Liver (tissue), 9 donors: ENCODE measurements around the gene TPK1. TPM values are rescaled to one million over a fixed set of nuclear protein-coding genes. Genes with fewer than 3 reads are reported as not detected.

ENCODE experiments used
- DNase-seq: peaks from one replicate; pipeline ENCODE4 v3.0.0-alpha.2; 2017; ENCODE audit warnings: low spot score
- H3K27ac ChIP-seq, 2 donors: one replicate each; pipeline ENCODE4 v1.7.0; 2013; ENCODE audit warnings: inconsistent platforms in 2 of 2, low read length in 2 of 2, control low read depth in 1 of 2, low read depth in 1 of 2, mild to moderate bottlenecking in 1 of 2
- H3K27me3 ChIP-seq, 4 donors: one replicate each; pipeline versions ENCODE4 v1.6.1 to v1.7.0; 2013; ENCODE audit warnings: low read length in 3 of 4, inconsistent platforms in 1 of 4, mild to moderate bottlenecking in 1 of 4, moderate library complexity in 1 of 4; ENCODE audit not compliant: control insufficient read depth in 4 of 4, insufficient read depth in 4 of 4
- H3K36me3 ChIP-seq, 4 donors: one replicate each; pipeline versions ENCODE4 v1.6.1 to v1.7.0; 2013; ENCODE audit warnings: low read length in 3 of 4, mild to moderate bottlenecking in 3 of 4, low read depth in 1 of 4, moderate library complexity in 1 of 4; ENCODE audit not compliant: control insufficient read depth in 4 of 4, insufficient read depth in 3 of 4
- H3K4me1 ChIP-seq, 4 donors: one replicate each; pipeline versions ENCODE4 v1.6.1 to v1.7.0; 2013; ENCODE audit warnings: low read length in 3 of 4, mild to moderate bottlenecking in 3 of 4, moderate library complexity in 1 of 4; ENCODE audit not compliant: control insufficient read depth in 4 of 4, insufficient read depth in 4 of 4
- H3K4me3 ChIP-seq, 3 donors: one replicate each; pipeline versions ENCODE4 v1.6.1 to v1.7.0; 2013; ENCODE audit warnings: low read length in 3 of 3, control low read depth in 1 of 3, low read depth in 1 of 3, mild to moderate bottlenecking in 1 of 3
- H3K9ac ChIP-seq, 2 donors: one replicate each; pipeline ENCODE4 v1.7.0; 2013; ENCODE audit warnings: low read length in 2 of 2, mild to moderate bottlenecking in 2 of 2, moderate library complexity in 2 of 2, control low read depth in 1 of 2, low read depth in 1 of 2
- H3K9me3 ChIP-seq, 4 donors: one replicate each; pipeline versions ENCODE4 v1.6.1 to v1.7.0; 2013; ENCODE audit warnings: low read length in 3 of 4; ENCODE audit not compliant: control insufficient read depth in 4 of 4
- ATF3 ChIP-seq: IDR thresholded peaks from 2 replicates; pipeline ENCODE4 v1.6.1; 2016; ENCODE audit warnings: antibody characterized with exemption
- CTCF ChIP-seq: fragments of 150-350 bp; IDR thresholded peaks from 2 replicates; pipeline ENCODE4 v1.5.1; 2017; ENCODE audit warnings: improper control_type of control experiment, low read depth, low read length; ENCODE audit not compliant: missing input control
- EGR1 ChIP-seq, 2 donors: IDR thresholded peaks; 2 replicates each; pipeline ENCODE4 v1.6.1; 2016 to 2018; ENCODE audit warnings: antibody characterized with exemption in 2 of 2, low read depth in 2 of 2
- FOXA1 ChIP-seq: IDR thresholded peaks from 2 replicates; pipeline ENCODE4 v1.6.1; 2016; ENCODE audit warnings: antibody characterized with exemption
- FOXA2 ChIP-seq: IDR thresholded peaks from 2 replicates; pipeline ENCODE4 v1.6.1; 2016; ENCODE audit warnings: antibody characterized with exemption
- GABPA ChIP-seq, 2 donors: IDR thresholded peaks in 1 of 2; conservative IDR thresholded peaks in 1 of 2; 2 replicates each; pipeline ENCODE4 v1.6.1; 2016; ENCODE audit warnings: antibody characterized with exemption in 2 of 2, mild to moderate bottlenecking in 1 of 2, moderate library complexity in 1 of 2
- HNF4A ChIP-seq, 2 donors: conservative IDR thresholded peaks; 2 replicates each; pipeline ENCODE4 v1.6.1; 2016; ENCODE audit warnings: antibody characterized with exemption in 2 of 2, mild to moderate bottlenecking in 2 of 2
- HNF4G ChIP-seq: IDR thresholded peaks from 2 replicates; pipeline ENCODE4 v1.6.1; 2016; ENCODE audit warnings: antibody characterized with exemption
- JUND ChIP-seq, 2 donors: IDR thresholded peaks; 2 replicates each; pipeline ENCODE4 v1.6.1; 2016; ENCODE audit warnings: antibody characterized with exemption in 2 of 2
- NR2F2 ChIP-seq: IDR thresholded peaks from 2 replicates; pipeline ENCODE4 v1.6.1; 2016; ENCODE audit warnings: antibody characterized with exemption
- RAD21 ChIP-seq, 2 donors: IDR thresholded peaks; 2 replicates each; pipeline ENCODE4 v1.6.1; 2016; ENCODE audit warnings: antibody characterized with exemption in 2 of 2, mild to moderate bottlenecking in 2 of 2
- RXRA ChIP-seq, 2 donors: IDR thresholded peaks; 2 replicates each; pipeline ENCODE4 v1.6.1; 2017 to 2018; ENCODE audit warnings: antibody characterized with exemption in 2 of 2, mild to moderate bottlenecking in 1 of 2
- SP1 ChIP-seq: IDR thresholded peaks from 2 replicates; pipeline ENCODE4 v1.6.1; 2018; ENCODE audit warnings: antibody characterized with exemption, mild to moderate bottlenecking
- TAF1 ChIP-seq: conservative IDR thresholded peaks from 2 replicates; pipeline ENCODE4 v1.6.1; 2016; ENCODE audit warnings: antibody characterized with exemption, mild to moderate bottlenecking
- YY1 ChIP-seq: IDR thresholded peaks from 2 replicates; pipeline ENCODE4 v1.6.1; 2016; ENCODE audit warnings: antibody characterized with exemption, mild to moderate bottlenecking
- ZBTB33 ChIP-seq: IDR thresholded peaks from 2 replicates; pipeline ENCODE4 v1.6.1; 2016; ENCODE audit warnings: antibody characterized with exemption
- WGBS: extraction: QIAGEN DNeasy Blood & Tissue Kit; methylation state at CpG from one replicate; pipeline ENCODE4 v1.1.7; 2013; 5-methylcytosine and 5-hydroxymethylcytosine counted together
- polyA plus RNA-seq, 2 donors: library from polyadenylated mRNA; stranded (reverse) in 1 of 2; unstranded in 1 of 2; fragments of 200-250 nt in 1 of 2; fragments of >200 nt in 1 of 2; fragmentation: Nextera tagmentation in 1 of 2; extraction: Ambion mirVana in 1 of 2; gene quantifications; one replicate each; pipeline versions ENCODE4 v1.2.1 to v1.2.3, GENCODE V29; 2013 to 2015
- total RNA-seq, 2 donors: library from RNA; depleted of rRNA; stranded (reverse); fragments of >200 nt; gene quantifications; one replicate each; pipeline ENCODE4 v1.2.3, GENCODE V29; 2014
- TF ChIP-seq, protein P1 (sequence below): IDR thresholded peaks from 2 replicates; pipeline ENCODE4 v1.6.1; 2016; ENCODE audit warnings: antibody characterized with exemption
- TF ChIP-seq, protein P2 (sequence below): IDR thresholded peaks from 2 replicates; pipeline ENCODE4 v1.6.1; 2016; ENCODE audit warnings: antibody characterized with exemption, mild to moderate bottlenecking
- donor health status: healthy.
- donor health status: healthy.
- donor health status: healthy.
- donor health status: healthy.
- donor health status: healthy.

Gene TPK1
- total and polyA plus RNA-seq, 4 donors = 2.2 to 7.5 (median 3.3) TPM

- Histone ChIP-seq H3K27me3 (peaks cover 0 to 5% (median 0%) of the 10 kb centered on the region in 4 donors), H3K4me3 (no peak overlapping the region), H3K9ac (no peak overlapping the region), H3K27ac (no peak overlapping the region), H3K36me3 (no peaks in the 10 kb centered on the region), H3K4me1 (no peaks in the 10 kb centered on the region), H3K9me3 (no peaks in the 10 kb centered on the region)
- WGBS = 45% methylated on average over 9 of the region's 9 CpGs
- DNase-seq = no peak
- TF ChIP-seq SP1 (no peak), RXRA (IDR thresholded peaks at IDR 0.05) (no peak), JUND (IDR thresholded peaks at IDR 0.05) (no peak), RAD21 (IDR thresholded peaks at IDR 0.05) (no peak), FOXA2 (no peak), CTCF (no peak), NR2F2 (no peak), GABPA (IDR thresholded peaks at IDR 0.05 in 1 of 2, conservative IDR thresholded peaks at IDR 0.05 in 1 of 2) (no peak), ZBTB33 (no peak), EGR1 (IDR thresholded peaks at IDR 0.05; ENCODE audit: low read depth in 2 of 2) (no peak), HNF4G (no peak), TAF1 (no peak), YY1 (no peak)
- TF ChIP-seq, protein P1, sequence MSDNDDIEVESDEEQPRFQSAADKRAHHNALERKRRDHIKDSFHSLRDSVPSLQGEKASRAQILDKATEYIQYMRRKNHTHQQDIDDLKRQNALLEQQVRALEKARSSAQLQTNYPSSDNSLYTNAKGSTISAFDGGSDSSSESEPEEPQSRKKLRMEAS = no peak
These were observed 399.4 kb downstream of the TPK1 start for GRCh38 chr7:144436500-144436899.

DNA sequence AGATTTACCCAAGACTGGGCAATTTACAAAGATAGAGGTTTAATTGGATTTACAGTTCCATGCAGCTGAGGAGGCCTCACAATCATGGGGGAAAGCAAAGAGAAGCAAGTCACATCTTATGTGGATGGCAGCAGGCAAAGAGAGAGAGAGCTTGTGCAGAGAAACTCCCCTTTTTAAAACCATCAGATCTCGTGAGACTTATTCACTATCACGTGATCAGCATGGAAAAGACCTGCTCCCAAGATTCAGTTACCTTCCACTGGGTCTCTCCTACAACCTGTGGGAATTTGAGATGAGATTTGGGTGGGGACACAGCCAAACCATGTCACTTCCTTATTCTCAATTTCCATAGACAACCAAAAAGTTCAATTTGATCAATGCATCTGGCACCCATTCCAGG is 407.4 kb downstream of the TPK1 start:
- H3K36me3 ChIP-seq = no peaks in the 10 kb centered on the region
- WGBS = 70% methylated on average over 2 of the region's 2 CpGs
- H3K9me3 ChIP-seq = no peaks in the 10 kb centered on the region
- TF ChIP-seq SP1 = no peak
- no peak for TF ChIP-seq FOXA1
- TF ChIP-seq, protein P1 = no peak
- no peak for TF ChIP-seq TAF1
- no peak for TF ChIP-seq CTCF
- no peak for TF ChIP-seq HNF4G
- TF ChIP-seq JUND (IDR thresholded peaks at IDR 0.05) = no peak
- TF ChIP-seq HNF4A (conservative IDR thresholded peaks at IDR 0.05) = no peak
- TF ChIP-seq RAD21 (IDR thresholded peaks at IDR 0.05) = no peak
- no peak for TF ChIP-seq ZBTB33
- no peak for TF ChIP-seq GABPA (IDR thresholded peaks at IDR 0.05 in 1 of 2, conservative IDR thresholded peaks at IDR 0.05 in 1 of 2)
- no peak for TF ChIP-seq ATF3
- TF ChIP-seq, protein P2, sequence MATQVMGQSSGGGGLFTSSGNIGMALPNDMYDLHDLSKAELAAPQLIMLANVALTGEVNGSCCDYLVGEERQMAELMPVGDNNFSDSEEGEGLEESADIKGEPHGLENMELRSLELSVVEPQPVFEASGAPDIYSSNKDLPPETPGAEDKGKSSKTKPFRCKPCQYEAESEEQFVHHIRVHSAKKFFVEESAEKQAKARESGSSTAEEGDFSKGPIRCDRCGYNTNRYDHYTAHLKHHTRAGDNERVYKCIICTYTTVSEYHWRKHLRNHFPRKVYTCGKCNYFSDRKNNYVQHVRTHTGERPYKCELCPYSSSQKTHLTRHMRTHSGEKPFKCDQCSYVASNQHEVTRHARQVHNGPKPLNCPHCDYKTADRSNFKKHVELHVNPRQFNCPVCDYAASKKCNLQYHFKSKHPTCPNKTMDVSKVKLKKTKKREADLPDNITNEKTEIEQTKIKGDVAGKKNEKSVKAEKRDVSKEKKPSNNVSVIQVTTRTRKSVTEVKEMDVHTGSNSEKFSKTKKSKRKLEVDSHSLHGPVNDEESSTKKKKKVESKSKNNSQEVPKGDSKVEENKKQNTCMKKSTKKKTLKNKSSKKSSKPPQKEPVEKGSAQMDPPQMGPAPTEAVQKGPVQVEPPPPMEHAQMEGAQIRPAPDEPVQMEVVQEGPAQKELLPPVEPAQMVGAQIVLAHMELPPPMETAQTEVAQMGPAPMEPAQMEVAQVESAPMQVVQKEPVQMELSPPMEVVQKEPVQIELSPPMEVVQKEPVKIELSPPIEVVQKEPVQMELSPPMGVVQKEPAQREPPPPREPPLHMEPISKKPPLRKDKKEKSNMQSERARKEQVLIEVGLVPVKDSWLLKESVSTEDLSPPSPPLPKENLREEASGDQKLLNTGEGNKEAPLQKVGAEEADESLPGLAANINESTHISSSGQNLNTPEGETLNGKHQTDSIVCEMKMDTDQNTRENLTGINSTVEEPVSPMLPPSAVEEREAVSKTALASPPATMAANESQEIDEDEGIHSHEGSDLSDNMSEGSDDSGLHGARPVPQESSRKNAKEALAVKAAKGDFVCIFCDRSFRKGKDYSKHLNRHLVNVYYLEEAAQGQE = no peak
- no peak for TF ChIP-seq NR2F2
- TF ChIP-seq RXRA (IDR thresholded peaks at IDR 0.05) = no peak
- TF ChIP-seq EGR1 (IDR thresholded peaks at IDR 0.05; ENCODE audit: low read depth in 2 of 2) = no peak
- no peak for TF ChIP-seq YY1
- no peak for TF ChIP-seq FOXA2
- H3K27me3 ChIP-seq = no peaks in the 10 kb centered on the region
- no peak overlapping the region for H3K9ac ChIP-seq
- H3K27ac ChIP-seq = no peak overlapping the region
- no peaks in the 10 kb centered on the region for H3K4me1 ChIP-seq
- no peak for DNase-seq
- H3K4me3 ChIP-seq = no peak overlapping the region
